GM21737 (cell line): ENCODE results near the gene ZNF75A.

Experiments
- ATAC-seq: cut with Tn5 transposase; IDR thresholded peaks from one replicate; pipeline ENCODE4 v1.9.1; 2021; ENCODE audit warnings: mild to moderate bottlenecking, moderate library complexity; ENCODE audit not compliant: unreplicated experiment

Gene ZNF75A

GRCh38 chr16:3364774-3365427 is 59.6 kb downstream of the ZNF75A start:
- peak; percentile 82 for ATAC-seq
